Fibroblast of lung (primary cell): ENCODE measurements around the gene NR1H4. TPM values are rescaled to one million over a fixed set of nuclear protein-coding genes. Genes with fewer than 3 reads are reported as not detected.

Source experiments
- DNase-seq, 2 donors: peaks; one replicate each; pipeline versions ENCODE4 v3.0.0 to v3.0.0-alpha.2; 2010; ENCODE audit warnings: low read depth in 2 of 2
- H2AFZ ChIP-seq: 2 replicates; pipeline ENCODE4 v1.5.1; 2012; ENCODE audit warnings: low read length, control low read depth, inconsistent platforms
- H3K27ac ChIP-seq: 2 replicates; pipeline ENCODE4 v1.5.1; 2011; ENCODE audit warnings: low read length, control low read depth; ENCODE audit not compliant: insufficient read depth
- H3K27me3 ChIP-seq: 2 replicates; pipeline ENCODE4 v1.5.1; 2011; ENCODE audit warnings: mild to moderate bottlenecking, low read length; ENCODE audit not compliant: control insufficient read depth, insufficient read depth
- H3K36me3 ChIP-seq: 2 replicates; pipeline ENCODE4 v1.5.1; 2011; ENCODE audit warnings: low read length; ENCODE audit not compliant: control insufficient read depth, insufficient read depth
- H3K4me1 ChIP-seq: 2 replicates; pipeline ENCODE4 v1.5.1; 2011; ENCODE audit warnings: low read length; ENCODE audit not compliant: control insufficient read depth, insufficient read depth; ENCODE audit errors: extremely low read depth
- H3K4me2 ChIP-seq: 2 replicates; pipeline ENCODE4 v1.5.1; 2011; ENCODE audit warnings: low read length, control low read depth; ENCODE audit not compliant: insufficient read depth; ENCODE audit errors: extremely low read depth
- H3K4me3 ChIP-seq, 4 experiments: fragments of 200-600 bp in 1 of 4; sonication (generic) in 1 of 4; replicated peaks in 1 of 4; 2 replicates each; pipeline ENCODE4 v1.5.1; 2011 to 2016; ENCODE audit warnings: low read length in 4 of 4, low read depth in 3 of 4, mild to moderate bottlenecking in 3 of 4, control low read depth in 2 of 4, inconsistent platforms in 1 of 4, mixed read lengths in 1 of 4; ENCODE audit not compliant: insufficient read depth in 1 of 4; ENCODE audit errors: control extremely low read depth in 1 of 4
- H3K79me2 ChIP-seq: 2 replicates; pipeline ENCODE4 v1.5.1; 2012; ENCODE audit warnings: mild to moderate bottlenecking, low read length, inconsistent platforms; ENCODE audit not compliant: control insufficient read depth, insufficient read depth
- H3K9ac ChIP-seq: 2 replicates; pipeline ENCODE4 v1.5.1; 2011; ENCODE audit warnings: mild to moderate bottlenecking, low read length, control low read depth; ENCODE audit not compliant: insufficient read depth
- H3K9me3 ChIP-seq: 2 replicates; pipeline ENCODE4 v1.5.1; 2012; ENCODE audit warnings: low read depth, low read length; ENCODE audit not compliant: control insufficient read depth, insufficient read depth
- H4K20me1 ChIP-seq: 2 replicates; pipeline ENCODE4 v1.5.1; 2011; ENCODE audit warnings: low read length; ENCODE audit not compliant: control insufficient read depth, insufficient read depth; ENCODE audit errors: extremely low read depth
- EZH2 ChIP-seq: IDR thresholded peaks from 2 replicates; pipeline ENCODE4 v1.5.1; 2012; ENCODE audit warnings: low read length, control low read depth, mild to moderate bottlenecking; ENCODE audit errors: missing control alignments
- polyA plus RNA-seq, 2 donors: library from polyadenylated mRNA; depleted of rRNA in 1 of 2; stranded (reverse) in 1 of 2; unstranded in 1 of 2; fragments of >200 nt; gene quantifications; 2 replicates each; pipeline ENCODE4 v1.2.1, GENCODE V29; 2011 to 2012; ENCODE audit warnings: missing spikeins in 1 of 2
- total RNA-seq: library from RNA; depleted of rRNA; stranded (reverse); fragments of >200 nt; gene quantifications from 2 replicates; pipeline ENCODE4 v1.2.1, GENCODE V29; 2014
- TF ChIP-seq, protein P1 (sequence below), 2 donors: IDR thresholded peaks in 1 of 2; conservative IDR thresholded peaks in 1 of 2; 1 replicate in 1 of 2; 2 replicates in 1 of 2; pipeline ENCODE4 v1.5.1; 2011 to 2012; ENCODE audit warnings: low read length in 2 of 2, control low read depth in 1 of 2, inconsistent platforms in 1 of 2, low read depth in 1 of 2, mild to moderate bottlenecking in 1 of 2

NR1H4 gene
- total and polyA plus RNA-seq, 2 donors (not counting 1 experiment from before 2014, with no cell fraction given): not detected

DNA sequence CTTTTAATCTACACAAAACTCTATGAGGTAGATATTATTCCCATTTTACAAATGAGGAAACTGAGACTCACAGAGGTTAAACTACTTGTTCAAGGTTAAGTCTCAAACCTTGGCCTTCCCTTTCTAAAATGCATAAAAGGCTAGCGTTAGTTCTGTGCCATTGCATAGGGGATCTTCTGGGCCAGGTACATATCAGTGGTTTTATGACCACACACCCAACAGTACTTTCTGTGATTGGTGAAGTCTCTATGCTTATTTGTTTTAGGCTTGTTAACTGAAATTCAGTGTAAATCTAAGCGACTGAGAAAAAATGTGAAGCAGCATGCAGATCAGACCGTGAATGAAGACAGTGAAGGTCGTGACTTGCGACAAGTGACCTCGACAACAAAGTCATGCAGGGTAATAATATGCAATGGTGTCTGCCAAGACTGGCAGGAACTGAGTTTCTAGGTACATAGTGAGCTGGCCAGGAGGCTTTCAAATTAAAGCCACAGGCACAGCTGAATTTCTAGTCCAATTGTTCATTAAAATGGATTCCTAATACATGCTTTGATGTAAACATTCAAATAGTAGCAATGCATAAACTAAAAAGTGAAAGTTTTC is 61.1 kb downstream of the NR1H4 start:
- Histone ChIP-seq H4K20me1 (no peaks in the 10 kb centered on the region), H3K36me3 (no peaks in the 10 kb centered on the region), H2AFZ (no peak overlapping the region), H3K27me3 (no peaks in the 10 kb centered on the region), H3K9me3 (no peaks in the 10 kb centered on the region), H3K4me3 (no peak overlapping the region), H3K9ac (no peak overlapping the region), H3K4me1 (no peaks in the 10 kb centered on the region), H3K27ac (no peak overlapping the region), H3K79me2 (no peaks in the 10 kb centered on the region), H3K4me2 (no peak overlapping the region)
- no peak for DNase-seq
- TF ChIP-seq, protein P1, sequence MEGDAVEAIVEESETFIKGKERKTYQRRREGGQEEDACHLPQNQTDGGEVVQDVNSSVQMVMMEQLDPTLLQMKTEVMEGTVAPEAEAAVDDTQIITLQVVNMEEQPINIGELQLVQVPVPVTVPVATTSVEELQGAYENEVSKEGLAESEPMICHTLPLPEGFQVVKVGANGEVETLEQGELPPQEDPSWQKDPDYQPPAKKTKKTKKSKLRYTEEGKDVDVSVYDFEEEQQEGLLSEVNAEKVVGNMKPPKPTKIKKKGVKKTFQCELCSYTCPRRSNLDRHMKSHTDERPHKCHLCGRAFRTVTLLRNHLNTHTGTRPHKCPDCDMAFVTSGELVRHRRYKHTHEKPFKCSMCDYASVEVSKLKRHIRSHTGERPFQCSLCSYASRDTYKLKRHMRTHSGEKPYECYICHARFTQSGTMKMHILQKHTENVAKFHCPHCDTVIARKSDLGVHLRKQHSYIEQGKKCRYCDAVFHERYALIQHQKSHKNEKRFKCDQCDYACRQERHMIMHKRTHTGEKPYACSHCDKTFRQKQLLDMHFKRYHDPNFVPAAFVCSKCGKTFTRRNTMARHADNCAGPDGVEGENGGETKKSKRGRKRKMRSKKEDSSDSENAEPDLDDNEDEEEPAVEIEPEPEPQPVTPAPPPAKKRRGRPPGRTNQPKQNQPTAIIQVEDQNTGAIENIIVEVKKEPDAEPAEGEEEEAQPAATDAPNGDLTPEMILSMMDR (conservative IDR thresholded peaks at IDR 0.05 in 1 of 2, IDR thresholded peaks at IDR 0.05 in 1 of 2; ENCODE audit: low read depth in 1 of 2, low read length in 2 of 2): no peak
- no peak for TF ChIP-seq EZH2

DNA sequence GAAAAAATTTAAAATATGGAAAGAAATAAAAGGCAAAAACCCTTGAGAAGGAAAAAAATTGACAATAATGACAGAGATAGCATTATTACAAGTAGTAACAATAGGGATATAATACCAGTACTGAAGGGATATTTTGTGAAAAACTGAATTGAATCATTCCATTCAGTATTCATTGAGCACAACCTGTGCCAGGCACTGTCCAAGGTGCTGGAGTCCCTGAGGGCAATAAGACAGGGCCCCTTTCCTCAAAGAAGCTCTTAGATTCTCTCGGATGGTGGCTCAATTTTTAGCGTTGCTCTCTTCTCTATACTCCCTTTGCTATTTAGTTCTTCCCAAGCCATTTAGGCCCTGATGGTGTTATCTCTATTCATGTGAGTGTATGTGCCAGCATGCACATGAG is 65.5 kb downstream of the NR1H4 start:
- H3K27me3 ChIP-seq: no peaks in the 10 kb centered on the region
- H3K79me2 ChIP-seq: no peaks in the 10 kb centered on the region
- H3K4me1 ChIP-seq: no peaks in the 10 kb centered on the region
- no peak overlapping the region for H3K9ac ChIP-seq
- H2AFZ ChIP-seq: no peak overlapping the region
- no peak overlapping the region for H3K4me2 ChIP-seq
- no peaks in the 10 kb centered on the region for H3K36me3 ChIP-seq
- no peaks in the 10 kb centered on the region for H3K9me3 ChIP-seq
- no peaks in the 10 kb centered on the region for H4K20me1 ChIP-seq
- peak; percentile 41 to 43 for DNase-seq
- TF ChIP-seq EZH2: no peak
- TF ChIP-seq, protein P1 (conservative IDR thresholded peaks at IDR 0.05 in 1 of 2, IDR thresholded peaks at IDR 0.05 in 1 of 2; ENCODE audit: low read depth in 1 of 2, low read length in 2 of 2): no peak
- no peak overlapping the region for H3K4me3 ChIP-seq
- H3K27ac ChIP-seq: no peak overlapping the region

DNA sequence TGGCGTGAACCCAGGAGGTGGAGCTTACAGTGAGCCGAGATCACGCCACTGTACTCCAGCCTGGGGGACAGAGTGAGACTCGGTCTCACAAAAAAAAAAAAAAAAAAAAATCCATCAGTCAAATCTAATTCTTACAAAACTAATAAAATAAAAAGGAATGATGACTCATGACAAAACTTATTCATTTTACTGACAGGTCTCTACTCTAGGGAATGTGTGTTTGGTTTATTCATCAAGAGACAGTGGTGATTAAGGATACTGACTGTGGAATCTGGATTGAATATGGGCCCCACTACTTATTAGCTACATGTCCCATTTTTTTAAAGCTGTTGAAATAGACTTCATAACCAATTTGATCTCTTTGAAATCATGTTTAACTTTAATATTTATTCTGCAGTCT is 70.5 kb downstream of the NR1H4 start:
- H3K4me1 ChIP-seq: no peaks in the 10 kb centered on the region
- H3K27ac ChIP-seq: no peak overlapping the region
- H3K9me3 ChIP-seq: no peaks in the 10 kb centered on the region
- no peaks in the 10 kb centered on the region for H4K20me1 ChIP-seq
- H3K4me3 ChIP-seq: no peak overlapping the region
- H3K4me2 ChIP-seq: no peak overlapping the region
- no peaks in the 10 kb centered on the region for H3K27me3 ChIP-seq
- TF ChIP-seq, protein P1 (conservative IDR thresholded peaks at IDR 0.05 in 1 of 2, IDR thresholded peaks at IDR 0.05 in 1 of 2; ENCODE audit: low read depth in 1 of 2, low read length in 2 of 2): no peak
- TF ChIP-seq EZH2: no peak
- no peaks in the 10 kb centered on the region for H3K79me2 ChIP-seq
- H2AFZ ChIP-seq: no peak overlapping the region
- H3K36me3 ChIP-seq: no peaks in the 10 kb centered on the region
- no peak for DNase-seq
- H3K9ac ChIP-seq: no peak overlapping the region
